Adipose tissue (tissue), 3 donors: ENCODE results near the gene GUCY2C. TPM values are rescaled to one million over a fixed set of nuclear protein-coding genes. Genes with fewer than 3 reads are reported as not detected.
"Not testable (repeated sequence)": the region's sequence is repeated elsewhere in the genome, so short reads cannot be mapped to it uniquely, and the experiment has no call there.

ENCODE experiments used
- H3K27ac ChIP-seq: one replicate; pipeline ENCODE4 v1.5.1; 2013; ENCODE audit warnings: low read depth, low read length
- WGBS, 3 donors: extraction: QIAGEN DNeasy Blood & Tissue Kit; methylation state at CpG; one replicate each; pipeline ENCODE4 v1.1.7; 2013; 5-methylcytosine and 5-hydroxymethylcytosine counted together
- polyA plus RNA-seq, 3 donors: library from polyadenylated mRNA; stranded (reverse); fragments of 200-250 nt; gene quantifications; one replicate each; pipeline ENCODE4 v1.2.3, GENCODE V29; 2013
- donor health status: healthy with polysubstance abuse.
- donor health status: Bipolar disorder and iron deficiency.
- donor health status: healthy.

Gene GUCY2C
- under 1 TPM in 1 of 3 donors, not detected in 2; 0.01 TPM for polyA plus RNA-seq

DNA sequence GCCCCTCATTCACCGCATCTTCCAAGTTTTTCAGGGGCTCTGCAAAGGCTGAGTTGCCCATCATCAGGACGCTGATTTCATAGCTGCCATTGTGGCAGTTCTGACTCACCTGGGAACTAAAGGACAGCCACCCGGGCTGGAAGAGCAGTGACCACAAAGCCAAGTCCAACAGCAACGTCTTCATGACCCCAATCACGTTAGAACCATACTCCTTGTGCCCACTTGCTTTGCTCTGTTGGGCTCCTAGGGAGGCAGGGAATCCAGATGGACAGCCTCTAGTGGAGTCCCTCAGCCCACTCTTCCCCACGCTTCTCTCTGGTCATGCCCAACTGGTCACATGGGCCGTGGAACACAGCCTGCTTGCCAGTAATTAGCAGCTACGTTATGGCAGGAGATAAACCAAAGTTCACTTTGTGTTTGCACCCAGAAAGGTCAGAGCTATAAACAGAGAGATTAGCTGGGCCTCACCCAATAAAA, at the start of gene GUCY2C:
TSS of gene GUCY2C (minus strand) at position 335 of the 477 bp plus-strand sequence. CDS start at position 184, 151 bp downstream.
- H3K27ac ChIP-seq, result no peak within 1 kb of the TSS
- WGBS, 3 donors, result 68 to 84% (median 77%) methylated on average over 8 of the region's 8 CpGs

DNA sequence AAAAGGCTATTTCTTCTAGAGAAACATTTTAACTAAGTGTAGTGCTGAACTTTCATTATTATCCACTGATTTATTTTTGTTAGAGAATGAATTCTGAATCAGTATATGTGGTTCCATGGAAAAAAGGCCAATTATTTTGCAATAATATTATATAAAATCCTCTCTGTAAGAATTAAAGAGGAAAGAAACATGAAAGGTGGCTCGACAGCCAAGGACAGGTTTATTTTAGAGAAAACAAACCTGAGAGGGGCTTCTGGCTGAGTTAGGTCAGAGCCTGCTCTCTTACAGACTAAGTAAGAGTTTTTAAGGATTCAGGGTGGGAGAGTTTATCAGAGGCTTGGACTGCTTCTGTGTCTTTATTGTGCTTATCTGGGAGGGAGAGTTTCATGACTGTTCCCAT, 46.7 kb upstream of the GUCY2C start:
- no peak overlapping the region for H3K27ac ChIP-seq
- 88 to 98% (median 92%) methylated on average over 1 of the region's 1 CpG for WGBS, 3 donors

DNA sequence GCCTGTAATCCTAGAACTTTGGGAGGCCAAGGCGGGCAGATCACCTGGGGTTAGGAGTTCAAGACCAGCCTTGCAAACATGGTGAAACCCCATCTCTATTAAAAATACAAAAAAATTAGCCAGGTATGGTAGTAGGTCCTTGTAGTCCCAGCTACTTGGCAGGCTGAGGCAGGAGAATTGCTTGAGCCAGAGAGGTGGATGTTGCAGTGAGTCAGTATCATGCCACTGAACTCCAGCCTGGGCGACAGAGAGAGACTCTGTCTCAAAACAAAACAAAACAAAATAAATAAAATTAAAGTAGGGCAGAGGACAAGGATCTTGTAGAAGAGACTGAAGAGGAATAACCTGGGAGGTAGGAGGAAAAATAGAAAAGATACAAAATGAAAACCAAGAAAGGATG, 45.5 kb upstream of the GUCY2C start:
- no peak overlapping the region for H3K27ac ChIP-seq
- WGBS, 3 donors, result 92 to 96% (median 95%) methylated on average over 2 of the region's 2 CpGs

DNA sequence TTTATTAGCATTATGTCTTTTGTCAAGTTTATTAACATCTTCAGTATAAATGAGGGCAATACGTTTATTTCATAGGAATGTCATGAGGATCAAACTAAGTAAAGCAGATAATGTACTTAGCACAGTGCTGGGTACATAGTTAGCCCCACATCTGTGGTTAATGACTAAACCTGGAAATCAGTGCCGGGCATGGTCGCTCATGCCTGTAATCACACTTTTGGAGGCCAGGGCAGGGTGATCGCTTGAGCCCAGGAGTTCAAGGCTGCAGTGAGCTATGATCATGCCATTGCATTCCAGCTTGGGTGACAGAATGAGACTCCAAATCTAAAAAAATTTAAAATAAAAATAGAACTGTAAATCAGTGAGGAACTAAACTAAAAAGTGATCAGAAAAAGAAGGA, 44.8 kb upstream of the GUCY2C start:
- 36 to 93% (median 91%) methylated on average over 4 of the region's 4 CpGs for WGBS, 3 donors

DNA sequence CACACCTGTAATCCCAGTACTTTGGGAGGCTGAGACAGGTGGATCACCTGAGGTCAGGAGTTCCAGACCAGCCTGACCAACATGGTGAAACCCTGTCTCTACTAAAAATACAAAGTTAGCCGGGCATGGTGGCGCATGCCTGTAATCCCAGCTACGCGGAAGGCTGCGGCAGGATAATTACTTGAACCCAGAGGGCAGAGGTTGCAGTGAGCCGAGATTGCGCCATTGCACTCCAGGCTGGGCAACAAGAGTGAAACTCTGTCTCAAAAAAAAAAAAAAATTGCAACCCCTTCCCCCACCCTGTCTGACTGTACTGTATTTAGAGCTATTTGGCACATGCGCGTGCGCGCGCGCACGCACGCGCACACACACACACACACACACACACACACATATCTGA, 40.0 kb upstream of the GUCY2C start:
- 92 to 93% (median 93%) methylated on average over 16 of the region's 16 CpGs for WGBS, 3 donors
- H3K27ac ChIP-seq, result not testable (repeated sequence)

More for the DNA sequence above, 44.8 kb upstream of the GUCY2C start:
- H3K27ac ChIP-seq, result no peak overlapping the region

DNA sequence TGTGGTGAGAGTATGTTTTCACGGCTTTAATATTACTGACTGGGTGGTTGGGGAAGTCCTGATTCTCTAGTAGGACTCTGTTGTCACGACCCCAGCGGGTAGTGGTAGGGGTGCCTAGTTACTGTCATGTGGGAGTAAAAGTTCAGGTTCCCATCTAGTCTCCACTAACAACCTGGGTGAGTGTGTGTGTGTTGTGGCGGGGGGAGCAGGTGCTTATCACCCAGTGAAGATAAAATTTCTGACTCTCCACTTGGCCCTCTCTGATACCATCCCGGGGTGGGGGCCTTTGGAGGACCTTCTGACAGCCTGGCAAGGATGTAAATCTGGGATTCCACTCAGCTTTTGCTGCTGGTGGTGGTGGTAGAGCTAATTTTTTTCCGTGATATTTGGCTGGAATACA, 35.4 kb upstream of the GUCY2C start:
- no peak overlapping the region for H3K27ac ChIP-seq
- WGBS, 3 donors, result 48 to 81% (median 72%) methylated on average over 6 of the region's 6 CpGs

DNA sequence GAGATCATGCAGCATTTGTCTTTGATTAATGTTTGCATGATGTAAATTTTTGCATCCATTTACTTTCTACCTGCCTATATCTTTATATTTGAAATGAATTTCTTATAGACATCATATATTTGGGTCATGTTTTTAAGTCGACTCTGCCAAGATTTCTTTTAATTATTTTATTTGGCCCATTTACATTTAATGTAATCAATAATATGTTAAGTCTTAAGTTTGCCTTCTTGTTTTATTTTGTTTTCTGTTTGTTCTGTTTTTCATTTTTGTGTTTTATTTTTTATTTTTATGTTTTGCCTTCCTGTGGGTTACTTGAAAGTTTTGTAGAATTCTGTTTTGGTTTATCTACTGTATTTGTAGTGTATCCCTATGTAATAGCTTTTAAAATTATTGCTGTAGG, 33.2 kb upstream of the GUCY2C start:
- 92 to 98% (median 96%) methylated on average over 1 of the region's 1 CpG for WGBS, 3 donors
- no peak overlapping the region for H3K27ac ChIP-seq

DNA sequence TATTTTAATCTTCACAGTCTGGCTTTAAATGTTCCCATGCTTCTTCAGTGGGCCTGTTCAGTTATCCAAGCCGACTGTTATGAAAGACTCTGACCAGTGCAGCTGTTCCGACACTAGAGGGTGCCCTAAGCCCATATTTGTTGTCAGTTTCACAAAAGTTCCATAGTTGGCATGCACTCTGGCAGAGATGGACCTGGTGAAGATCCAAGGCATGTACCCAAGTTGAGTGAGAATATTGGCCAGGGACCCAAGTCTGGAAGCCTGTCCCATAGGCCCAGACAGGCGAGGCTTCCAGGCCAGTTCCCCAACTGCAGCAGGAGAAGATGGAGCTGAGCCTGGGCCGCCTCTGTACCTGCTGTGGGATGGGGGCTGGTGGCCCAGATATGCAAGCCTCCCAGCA, 27.4 kb upstream of the GUCY2C start:
- 47 to 53% (median 47%) methylated on average over 4 of the region's 4 CpGs for WGBS, 3 donors
- H3K27ac ChIP-seq, result no peak overlapping the region

DNA sequence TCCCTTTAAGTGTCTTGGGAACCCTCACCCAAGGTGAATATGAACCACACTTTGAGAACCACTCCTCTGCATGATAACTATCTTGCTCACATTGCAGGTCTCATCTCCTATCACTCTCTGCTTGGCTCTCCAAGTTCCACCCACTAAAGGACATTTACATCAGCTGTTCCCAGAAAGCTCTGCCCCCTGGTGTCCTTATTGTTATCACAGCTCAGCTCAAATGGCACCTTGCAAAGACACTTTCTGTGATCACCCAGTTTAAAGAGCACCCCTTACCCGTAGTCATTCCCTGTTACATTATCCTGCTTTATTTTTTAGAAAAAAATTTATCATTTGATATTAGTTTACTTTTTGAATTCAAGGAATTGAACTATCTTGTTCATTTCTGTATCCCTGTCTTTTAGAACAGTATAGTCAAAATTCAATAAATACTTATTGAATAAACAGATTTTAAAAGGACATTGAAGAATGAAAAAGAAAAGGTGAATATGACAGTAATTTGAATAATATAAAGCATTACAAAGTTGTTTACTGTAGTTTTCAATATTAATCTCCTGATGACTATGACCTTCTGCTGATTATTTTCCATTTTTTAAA, 20.5 kb upstream of the GUCY2C start:
- H3K27ac ChIP-seq, result no peak overlapping the region
- WGBS, 3 donors, result 39 to 55% (median 43%) methylated on average over 1 of the region's 1 CpG

DNA sequence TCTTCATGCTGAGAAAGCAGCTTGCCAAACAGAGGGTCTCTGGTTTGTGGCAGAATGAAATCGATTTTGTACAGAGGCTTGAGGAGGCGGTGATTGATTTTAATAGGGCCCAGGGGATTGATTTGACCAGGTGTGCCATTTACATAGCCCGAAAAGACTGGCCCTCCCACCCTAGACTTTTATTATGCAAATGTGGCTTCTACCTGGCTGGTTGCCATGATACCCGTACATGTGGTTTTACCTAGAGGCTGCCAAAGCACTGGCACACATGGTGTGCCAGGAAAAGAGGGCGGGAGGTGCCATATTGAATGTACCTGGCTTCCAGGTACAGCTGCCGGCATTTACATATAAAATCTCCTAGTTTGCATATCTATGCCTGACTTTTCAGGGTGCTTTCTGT, 18.0 kb upstream of the GUCY2C start:
- WGBS, 3 donors, result 73 to 78% (median 76%) methylated on average over 6 of the region's 6 CpGs
- H3K27ac ChIP-seq, result no peak overlapping the region

DNA sequence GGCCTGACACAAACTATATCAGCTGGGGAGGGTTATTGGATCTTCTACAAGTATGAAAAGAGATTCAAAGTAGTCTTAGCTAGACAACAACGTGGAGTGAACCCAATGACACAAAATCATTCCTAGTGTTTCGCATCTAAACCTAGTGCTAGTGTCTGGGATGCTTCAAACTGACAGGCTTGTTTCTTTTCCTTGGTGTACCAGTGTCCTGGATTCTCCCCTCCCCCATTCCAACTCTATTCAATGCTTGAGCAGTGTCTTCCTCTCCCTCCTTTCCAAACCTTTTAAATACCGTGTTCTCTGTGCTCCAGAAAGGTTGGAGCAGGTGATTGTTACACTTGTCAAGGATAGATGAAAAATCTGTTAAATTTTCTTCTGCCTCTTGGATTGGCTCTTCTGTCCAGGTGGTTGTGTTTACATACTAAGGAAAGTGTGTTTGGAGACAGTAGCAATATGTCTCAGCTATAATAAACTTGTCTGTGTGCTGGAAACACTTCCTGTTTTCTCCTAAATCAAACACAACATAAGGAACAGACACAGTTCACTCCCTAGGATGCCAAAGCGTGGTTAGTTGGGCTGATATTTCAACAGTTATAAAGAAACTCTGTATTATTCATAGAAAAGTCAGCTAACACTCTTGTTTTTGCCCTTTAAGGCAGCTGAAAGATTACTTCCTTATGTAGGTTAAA, 14.4 kb upstream of the GUCY2C start:
- H3K27ac ChIP-seq, result no peak overlapping the region
- WGBS, 3 donors, result 47 to 55% (median 51%) methylated on average over 4 of the region's 4 CpGs

DNA sequence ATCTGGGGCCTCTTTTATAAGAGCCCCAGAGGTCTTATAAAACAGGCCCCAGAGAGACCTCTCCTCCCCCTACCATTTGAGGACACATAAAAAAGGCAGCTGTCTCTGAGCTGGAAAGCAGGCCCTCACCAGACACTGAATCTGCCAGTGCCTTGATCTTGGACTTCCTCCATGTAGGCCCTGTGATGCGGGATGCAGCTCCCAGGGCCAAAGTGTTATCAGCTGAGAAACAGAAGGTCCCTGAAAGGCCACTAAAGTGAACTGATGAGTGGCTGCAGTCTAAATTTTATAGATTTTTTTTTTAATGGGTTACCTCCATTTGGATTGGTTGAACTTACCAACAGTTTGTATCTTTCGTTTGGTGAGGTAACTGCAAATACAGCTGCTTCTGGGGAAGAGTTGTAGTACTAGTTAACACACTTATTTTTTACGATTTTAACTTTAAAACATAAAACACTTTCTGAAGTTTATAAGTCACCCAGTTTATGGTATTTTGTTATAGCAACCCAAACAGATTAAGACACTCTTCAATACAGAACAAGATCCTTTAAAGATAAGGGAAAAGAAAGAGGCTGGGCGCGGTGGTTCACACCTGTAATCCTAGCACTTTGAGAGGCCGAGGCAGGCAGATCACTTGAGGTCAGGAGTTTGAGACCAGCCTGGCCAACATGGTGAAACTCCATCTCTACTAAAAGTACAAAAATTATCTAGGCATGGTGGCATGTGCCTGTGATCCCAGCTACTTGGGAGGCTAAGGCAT, 5.6 kb upstream of the GUCY2C start:
- WGBS, 3 donors, result 76 to 91% (median 81%) methylated on average over 6 of the region's 6 CpGs
- H3K27ac ChIP-seq, result no peak overlapping the region

DNA sequence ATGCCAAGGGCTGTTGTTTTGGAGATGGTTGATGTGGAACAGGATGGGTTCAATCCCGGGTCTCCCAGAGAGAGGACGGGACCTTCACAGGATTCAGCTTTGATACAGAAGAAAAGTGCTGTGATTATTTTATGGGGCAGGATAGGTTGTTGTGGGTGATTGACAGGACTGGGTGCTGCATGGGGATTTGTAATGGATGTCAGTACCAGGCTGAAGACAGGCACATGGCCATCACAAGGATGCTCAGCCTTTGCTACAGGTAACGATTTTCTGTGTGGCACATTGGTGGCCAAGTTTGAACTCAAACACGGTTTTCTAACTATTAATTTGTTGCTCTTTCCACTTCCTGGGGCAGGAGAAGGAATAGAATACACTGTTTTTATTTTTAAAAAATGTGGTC, 4.5 kb upstream of the GUCY2C start:
- no peak overlapping the region for H3K27ac ChIP-seq
- WGBS, 3 donors, result 85 to 91% (median 85%) methylated on average over 4 of the region's 4 CpGs

DNA sequence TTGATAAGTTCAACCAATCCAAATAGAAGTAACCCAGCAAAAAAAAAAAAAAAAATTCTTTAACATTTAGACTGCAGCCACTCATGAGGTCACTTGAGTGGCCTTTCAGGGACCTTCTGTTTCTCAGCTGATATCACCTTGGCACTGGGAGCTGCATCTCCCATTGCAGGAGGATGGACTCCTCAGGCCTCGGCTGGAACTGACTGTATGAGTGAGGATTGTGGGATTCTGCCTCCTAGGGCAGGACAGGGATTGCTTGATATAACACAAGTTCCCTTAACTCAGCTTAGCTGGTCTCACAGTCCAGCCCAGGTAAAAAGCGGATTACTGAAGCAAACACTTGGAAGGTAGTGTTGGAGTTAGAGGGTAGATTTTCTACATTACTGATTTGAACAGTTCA, 3.5 kb upstream of the GUCY2C start:
- WGBS, 3 donors, result 84 to 94% (median 88%) methylated on average over 2 of the region's 2 CpGs
- no peak overlapping the region for H3K27ac ChIP-seq

DNA sequence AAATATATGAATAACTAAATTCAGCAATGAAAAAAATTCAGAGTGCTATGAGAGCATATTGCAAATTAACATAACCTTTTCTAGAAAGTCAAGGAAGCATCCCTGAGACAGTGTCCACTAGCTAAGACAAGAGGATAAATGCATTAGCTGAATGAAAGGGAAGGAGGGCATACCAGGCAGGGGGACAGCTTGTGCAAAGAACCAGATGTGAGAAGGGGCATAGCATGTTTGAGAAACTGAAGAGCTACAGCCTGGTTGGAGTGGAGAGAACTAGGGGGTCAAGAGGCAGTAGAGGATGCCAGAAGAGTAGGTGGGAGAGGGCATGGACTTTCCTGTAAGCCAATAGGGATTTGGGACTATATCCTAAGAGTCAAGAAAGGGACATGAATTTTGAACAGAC, 2.2 kb upstream of the GUCY2C start:
- H3K27ac ChIP-seq, result no peak overlapping the region

DNA sequence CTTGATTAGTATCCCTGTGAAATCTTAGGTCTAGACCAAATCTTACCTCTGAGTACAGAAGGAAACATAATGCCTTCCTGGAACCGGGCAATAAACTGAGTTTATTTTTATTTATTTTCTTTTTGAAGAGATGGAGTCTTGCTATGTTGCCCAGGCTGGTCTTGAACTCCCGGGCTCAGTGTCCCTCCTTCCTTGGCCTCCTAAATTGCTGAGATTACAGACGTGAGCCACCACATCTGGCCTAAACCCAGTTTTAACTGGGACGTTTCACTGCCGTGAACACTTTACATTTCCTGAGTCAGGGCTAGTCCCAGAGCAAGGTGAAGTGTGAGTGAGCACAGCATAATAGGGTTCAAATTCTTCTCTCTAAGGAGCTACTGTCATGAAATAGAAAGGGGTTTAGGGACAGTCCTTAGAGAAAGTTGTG, 671 bp downstream of the GUCY2C start:
- 78 to 84% (median 79%) methylated on average over 5 of the region's 5 CpGs for WGBS, 3 donors
- no peak overlapping the region for H3K27ac ChIP-seq

DNA sequence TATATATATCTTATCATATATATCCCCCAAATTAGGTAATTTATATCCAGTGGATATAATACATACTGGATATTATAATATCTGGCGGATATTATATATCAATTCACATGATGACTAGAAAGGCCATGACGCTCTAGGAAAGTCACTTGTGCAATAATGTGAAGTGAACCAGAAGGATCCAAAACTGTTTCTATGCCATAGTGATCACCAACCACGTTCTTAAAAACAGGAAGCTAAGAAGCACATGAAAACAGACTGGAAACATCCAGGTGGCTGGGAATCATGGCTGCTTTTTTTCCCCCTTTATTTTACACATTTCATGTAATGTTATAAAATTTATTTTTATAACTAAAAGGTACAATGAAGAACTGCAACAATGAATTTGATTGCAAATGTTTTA, 1.4 kb downstream of the GUCY2C start:
- 63 to 85% (median 67%) methylated on average over 3 of the region's 3 CpGs for WGBS, 3 donors
- H3K27ac ChIP-seq, result no peak overlapping the region

DNA sequence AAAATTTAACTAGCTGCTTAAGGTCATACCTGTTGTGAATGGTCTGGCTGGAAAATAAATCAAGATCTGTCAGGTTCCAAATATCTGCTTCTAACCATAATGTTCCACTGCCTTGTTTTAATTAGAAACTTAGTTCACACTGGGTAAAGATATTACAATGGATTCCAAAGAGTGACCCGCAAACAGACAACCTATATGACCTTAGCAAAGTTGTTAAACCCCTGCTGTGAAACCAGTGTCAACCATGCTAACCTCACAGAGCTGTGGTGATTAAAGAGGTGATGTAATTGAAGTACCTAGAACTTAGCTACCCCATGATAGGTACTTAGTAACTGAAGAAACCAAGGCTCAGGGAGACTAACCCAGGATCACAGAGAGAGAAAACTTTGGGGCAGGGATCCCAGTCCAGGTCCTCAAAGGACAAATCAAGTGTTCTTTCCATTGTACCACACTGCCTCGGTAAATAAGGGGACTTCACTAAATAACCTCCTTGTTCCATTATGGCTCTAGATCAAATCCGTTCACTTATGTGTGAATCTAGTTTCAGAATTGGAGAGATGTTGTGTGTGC, 2.2 kb downstream of the GUCY2C start:
- H3K27ac ChIP-seq, result no peak overlapping the region
- 82 to 90% (median 85%) methylated on average over 3 of the region's 3 CpGs for WGBS, 3 donors

DNA sequence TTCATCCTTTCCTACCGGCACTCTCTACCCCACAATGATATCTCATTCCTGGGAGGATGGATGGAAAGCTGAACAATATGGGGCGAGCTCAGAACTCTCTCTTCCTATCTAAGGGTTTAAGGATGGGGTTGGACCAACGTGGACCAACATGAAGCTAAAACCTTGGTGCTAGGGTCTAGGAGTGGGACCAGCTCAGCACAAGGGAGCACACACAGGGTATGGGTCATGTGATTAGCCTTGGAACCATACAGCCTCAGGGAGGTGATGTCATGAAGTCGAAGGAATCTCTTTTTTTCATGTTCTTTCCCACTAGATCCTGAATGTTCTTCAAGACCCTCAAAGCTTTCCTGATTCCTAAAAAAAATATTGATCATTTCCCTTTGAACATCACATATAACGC, 3.3 kb downstream of the GUCY2C start:
- 83 to 90% (median 86%) methylated on average over 5 of the region's 5 CpGs for WGBS, 3 donors

More for the DNA sequence above, 3.3 kb downstream of the GUCY2C start:
- H3K27ac ChIP-seq, result no peak overlapping the region
